B cell (primary cell): ENCODE results near the gene NCOA3.

ENCODE experiments used
- EZH2 ChIP-seq: IDR thresholded peaks from 2 replicates; pipeline ENCODE4 v1.6.1; 2012; ENCODE audit warnings: borderline replicate concordance, low read depth, mild to moderate bottlenecking, moderate library complexity, low read length; ENCODE audit not compliant: insufficient read depth, poor library complexity, severe bottlenecking
- TF ChIP-seq, protein P1 (sequence below): fragments of 200-600 bp; IDR thresholded peaks from one replicate; pipeline ENCODE4 v1.8.0; 2022; ENCODE audit warnings: antibody characterized with exemption, mild to moderate bottlenecking

DNA sequence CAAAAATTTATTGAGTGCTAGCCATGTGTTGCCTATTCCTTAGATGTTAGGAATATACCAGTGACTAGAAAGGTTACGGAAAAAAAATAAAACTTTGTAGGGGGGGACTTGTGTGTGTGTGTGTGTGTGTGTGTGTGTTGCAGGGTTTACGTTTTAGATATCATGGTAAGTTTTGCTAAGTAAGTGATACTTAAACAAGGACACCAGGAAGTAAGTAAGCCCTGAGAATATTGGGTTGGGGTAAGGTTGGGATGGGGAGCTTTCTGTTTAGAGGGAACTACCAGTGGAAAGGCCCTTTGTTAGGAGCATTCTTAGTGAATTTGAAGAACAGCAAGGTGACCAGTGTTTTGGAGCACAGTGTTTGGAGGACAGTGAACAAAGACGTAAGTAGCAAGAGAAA lies 30.3 kb downstream of the NCOA3 start:
- TF ChIP-seq EZH2 = no peak
- TF ChIP-seq, protein P1, sequence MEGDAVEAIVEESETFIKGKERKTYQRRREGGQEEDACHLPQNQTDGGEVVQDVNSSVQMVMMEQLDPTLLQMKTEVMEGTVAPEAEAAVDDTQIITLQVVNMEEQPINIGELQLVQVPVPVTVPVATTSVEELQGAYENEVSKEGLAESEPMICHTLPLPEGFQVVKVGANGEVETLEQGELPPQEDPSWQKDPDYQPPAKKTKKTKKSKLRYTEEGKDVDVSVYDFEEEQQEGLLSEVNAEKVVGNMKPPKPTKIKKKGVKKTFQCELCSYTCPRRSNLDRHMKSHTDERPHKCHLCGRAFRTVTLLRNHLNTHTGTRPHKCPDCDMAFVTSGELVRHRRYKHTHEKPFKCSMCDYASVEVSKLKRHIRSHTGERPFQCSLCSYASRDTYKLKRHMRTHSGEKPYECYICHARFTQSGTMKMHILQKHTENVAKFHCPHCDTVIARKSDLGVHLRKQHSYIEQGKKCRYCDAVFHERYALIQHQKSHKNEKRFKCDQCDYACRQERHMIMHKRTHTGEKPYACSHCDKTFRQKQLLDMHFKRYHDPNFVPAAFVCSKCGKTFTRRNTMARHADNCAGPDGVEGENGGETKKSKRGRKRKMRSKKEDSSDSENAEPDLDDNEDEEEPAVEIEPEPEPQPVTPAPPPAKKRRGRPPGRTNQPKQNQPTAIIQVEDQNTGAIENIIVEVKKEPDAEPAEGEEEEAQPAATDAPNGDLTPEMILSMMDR = no peak
